GM21576 (cell line): Measurements from ENCODE around the gene PRKAA2.
"Not testable (repeated sequence)": the region's sequence is repeated elsewhere in the genome, so short reads cannot be mapped to it uniquely, and the experiment has no call there.

Experiments used
- ATAC-seq: cut with Tn5 transposase; IDR thresholded peaks from one replicate; pipeline ENCODE4 v1.9.1; 2021; ENCODE audit warnings: mild to moderate bottlenecking, moderate library complexity; ENCODE audit not compliant: unreplicated experiment

The PRKAA2 gene

GRCh38 chr1:56644919-56645676 lies at the start of gene PRKAA2:
Gene PRKAA2, plus strand, starts transcription at chr1:56645314. Its CDS starts 74 bp downstream, at chr1:56645388.
- ATAC-seq = no peak

DNA sequence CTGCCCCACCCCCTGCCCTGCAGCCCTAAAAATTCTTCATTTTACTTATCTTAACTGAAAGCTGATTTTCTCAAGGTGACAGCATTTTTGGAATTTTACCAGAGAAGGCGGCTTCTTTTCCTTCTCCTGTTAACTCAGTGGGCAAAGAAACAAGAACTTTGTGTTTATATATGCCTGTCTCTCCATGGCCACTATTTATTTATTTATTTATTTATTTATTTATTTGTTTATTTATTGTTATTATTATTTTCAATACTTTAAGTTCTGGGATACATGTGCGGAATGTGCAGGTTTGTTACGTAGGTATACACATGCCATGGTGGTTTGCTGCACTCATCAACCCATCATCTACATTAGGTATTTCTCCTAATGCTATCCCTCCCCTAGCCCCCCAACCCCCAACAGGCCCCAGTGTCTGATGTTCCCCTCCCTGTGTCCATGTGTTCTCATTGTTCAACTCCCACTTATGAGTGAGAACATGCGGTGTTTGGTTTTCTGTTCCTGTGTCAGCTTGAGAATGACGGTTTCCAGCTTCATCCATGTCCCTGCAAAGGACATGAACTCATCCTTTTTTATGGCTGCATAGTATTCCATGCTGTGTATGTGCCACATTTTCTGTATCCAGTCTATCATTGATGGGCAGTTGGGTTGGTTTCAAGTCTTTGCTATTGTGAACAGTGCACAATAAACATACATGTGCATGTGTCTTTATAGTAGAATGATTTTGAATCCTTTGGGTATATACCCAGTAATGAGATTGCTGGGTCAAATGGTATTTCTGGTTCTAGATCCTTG lies 49.5 kb upstream of the PRKAA2 start:
- not testable (repeated sequence) for ATAC-seq

GRCh38 chr1:56610097-56610496 lies 35.0 kb upstream of the PRKAA2 start:
- not testable (repeated sequence) for ATAC-seq

DNA sequence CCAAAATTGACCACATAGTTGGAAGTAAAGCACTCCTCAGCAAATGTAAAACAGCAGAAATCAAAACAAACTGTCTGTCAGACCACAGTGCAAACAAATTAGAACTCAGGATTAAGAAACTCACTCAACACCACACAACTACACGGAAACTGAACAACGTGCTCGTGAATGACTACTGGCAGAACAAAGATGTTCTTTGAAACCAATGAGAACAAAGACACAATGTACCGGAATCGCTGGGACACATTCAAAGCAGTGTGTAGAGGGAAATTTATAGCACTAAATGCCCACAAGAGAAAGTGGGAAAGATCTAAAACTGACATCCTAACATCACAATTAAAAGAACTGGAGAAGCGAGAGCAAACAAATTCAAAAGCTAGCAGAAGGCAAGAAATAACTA lies 34.3 kb upstream of the PRKAA2 start:
- ATAC-seq = not testable (repeated sequence)

GRCh38 chr1:56617141-56617540 lies 28.0 kb upstream of the PRKAA2 start:
- ATAC-seq = no peak

GRCh38 chr1:56625819-56626440 lies 19.2 kb upstream of the PRKAA2 start:
- no peak for ATAC-seq

- no peak for ATAC-seq
These were observed 18.6 kb upstream of the PRKAA2 start for GRCh38 chr1:56626546-56626945.

GRCh38 chr1:56627019-56627635 lies 18.0 kb upstream of the PRKAA2 start:
- ATAC-seq = no peak

GRCh38 chr1:56627636-56628039 lies 17.5 kb upstream of the PRKAA2 start:
- ATAC-seq = no peak

- no peak for ATAC-seq
These were observed 14.3 kb upstream of the PRKAA2 start for GRCh38 chr1:56630786-56631185.

- no peak for ATAC-seq
These were observed 13.2 kb upstream of the PRKAA2 start for GRCh38 chr1:56631901-56632300.

GRCh38 chr1:56634981-56635380 lies 10.1 kb upstream of the PRKAA2 start:
- ATAC-seq = no peak

DNA sequence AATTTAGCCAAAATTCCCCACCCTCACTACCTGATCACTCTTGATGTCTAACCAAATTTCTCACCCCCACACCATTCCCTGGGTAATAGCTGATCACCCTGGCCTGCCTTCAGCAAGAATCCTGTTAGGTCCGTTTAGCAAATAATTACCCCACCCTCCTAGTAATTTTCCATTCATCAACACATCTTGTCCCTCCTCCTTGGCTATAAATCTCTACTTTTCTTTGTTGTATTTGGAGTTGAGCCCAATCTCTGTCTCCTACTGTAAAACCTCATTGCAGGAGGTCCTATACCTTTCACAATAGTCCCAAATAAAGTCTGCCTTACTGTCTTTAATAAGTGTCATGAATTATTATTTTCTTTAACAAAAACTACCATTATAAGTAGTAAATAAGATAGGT lies 6.9 kb upstream of the PRKAA2 start:
- ATAC-seq = no peak

DNA sequence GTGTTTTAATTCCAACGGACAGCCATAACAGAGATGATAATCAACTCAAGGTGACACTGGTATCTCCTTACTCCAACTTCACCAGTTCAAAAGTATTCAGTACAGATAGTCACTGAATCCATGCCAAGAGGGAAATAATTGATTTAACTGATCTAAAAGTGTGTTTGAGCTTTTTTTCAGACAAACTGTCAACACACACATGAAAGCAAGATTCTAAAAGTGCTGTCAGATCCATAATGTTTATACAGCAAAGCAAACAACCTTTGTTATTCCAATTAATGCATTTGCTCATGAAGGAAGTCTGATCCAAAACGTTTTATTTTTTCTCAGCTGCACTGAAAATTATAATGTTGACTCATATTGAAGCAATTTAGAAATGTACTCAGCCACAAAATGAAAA lies 5.9 kb upstream of the PRKAA2 start:
- no peak for ATAC-seq

- ATAC-seq = no peak
These were observed 1.5 kb upstream of the PRKAA2 start for GRCh38 chr1:56643661-56644060.

DNA sequence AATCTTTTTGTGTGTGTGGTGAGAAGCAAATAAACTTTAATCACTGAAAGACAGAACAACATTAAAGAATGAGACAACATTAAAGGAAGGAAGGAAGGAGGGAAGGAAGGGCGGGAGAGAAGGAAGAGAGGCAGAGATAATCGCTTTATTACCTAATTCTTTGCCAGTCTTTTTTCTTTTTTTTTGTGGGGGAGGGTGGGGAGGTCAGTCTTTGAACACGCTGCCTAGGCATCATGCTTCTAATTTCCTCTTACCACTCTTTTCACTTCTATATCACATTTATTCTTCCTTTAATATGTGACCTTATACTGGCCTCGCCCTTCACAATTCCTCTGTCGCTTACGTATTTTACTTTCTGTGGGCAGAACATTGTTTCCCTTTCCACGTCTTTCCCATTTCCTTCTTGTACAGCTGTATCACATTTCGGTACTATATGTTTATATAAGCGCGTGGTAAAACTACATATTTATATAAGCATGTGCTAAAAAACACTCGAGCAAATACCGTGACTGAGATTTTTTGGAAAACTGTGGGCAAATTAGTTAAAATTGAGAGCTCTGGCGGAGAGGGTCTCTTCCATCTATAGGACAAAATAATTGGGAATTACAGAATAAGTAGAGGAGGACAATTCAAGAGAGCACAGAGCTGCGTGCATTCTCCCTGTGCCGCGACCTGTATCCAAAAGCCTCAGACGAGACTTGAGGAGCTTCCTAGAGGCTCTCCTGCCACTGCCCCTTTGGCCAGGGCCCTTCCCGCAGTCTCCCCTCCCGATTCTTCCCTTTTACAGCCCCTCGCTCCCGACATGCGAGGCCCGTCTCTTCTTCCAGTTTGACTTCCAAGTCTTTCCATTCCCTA lies 823 bp upstream of the PRKAA2 start:
- no peak for ATAC-seq

- ATAC-seq = no peak
These were observed 677 bp downstream of the PRKAA2 start for GRCh38 chr1:56645677-56646305.

- no peak for ATAC-seq
These were observed 1.5 kb downstream of the PRKAA2 start for GRCh38 chr1:56646611-56647010.

DNA sequence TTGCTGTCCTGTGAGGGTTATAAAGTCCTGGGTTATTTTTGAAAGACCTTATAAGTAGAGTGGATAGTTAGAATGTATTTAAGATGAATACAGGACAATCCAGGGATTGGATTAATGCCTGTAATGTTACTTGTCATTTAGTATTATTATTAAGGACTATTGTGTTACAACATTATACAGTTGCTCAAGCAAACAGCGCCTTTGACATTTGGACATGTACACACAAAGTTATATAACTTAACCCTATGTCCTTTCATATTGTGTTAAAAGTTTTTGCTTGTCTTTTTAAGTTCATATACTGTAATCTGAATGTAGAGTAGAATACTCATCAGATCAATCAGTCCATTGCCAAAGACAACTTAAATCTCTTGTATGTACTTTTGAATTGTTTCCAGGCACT lies 2.0 kb downstream of the PRKAA2 start:
- ATAC-seq = no peak

GRCh38 chr1:56648546-56648945 lies 3.4 kb downstream of the PRKAA2 start:
- ATAC-seq = no peak
